KMS-11 (cell line): ENCODE data around the gene NDUFAB1.

Experiments
- H2AFZ ChIP-seq: fragments of 200-600 bp; sonication (generic); 2 replicates; pipeline ENCODE4 v1.6.1; 2016; ENCODE audit warnings: antibody characterized with exemption, mixed run types, low read depth
- H3K27ac ChIP-seq: fragments of 200-600 bp; sonication (generic); 2 replicates; pipeline ENCODE4 v1.6.1; 2016; ENCODE audit warnings: mild to moderate bottlenecking, mixed run types
- H3K27me3 ChIP-seq: fragments of 200-600 bp; sonication (generic); 2 replicates; pipeline ENCODE4 v1.6.1; 2017; ENCODE audit warnings: mild to moderate bottlenecking, low read depth, mixed run types, moderate library complexity; ENCODE audit not compliant: insufficient read depth
- H3K36me3 ChIP-seq: fragments of 200-600 bp; sonication (generic); 2 replicates; pipeline ENCODE4 v1.6.1; 2017; ENCODE audit warnings: mild to moderate bottlenecking, mixed run types; ENCODE audit not compliant: insufficient read depth
- H3K4me1 ChIP-seq: fragments of 200-600 bp; sonication (generic); 2 replicates; pipeline ENCODE4 v1.6.1; 2016; ENCODE audit warnings: mild to moderate bottlenecking, low read depth, mixed run types; ENCODE audit not compliant: poor library complexity, severe bottlenecking
- H3K4me2 ChIP-seq: fragments of 200-600 bp; sonication (generic); 2 replicates; pipeline ENCODE4 v1.7.0; 2016; ENCODE audit warnings: mild to moderate bottlenecking, mixed run types
- H3K4me3 ChIP-seq: fragments of 200-600 bp; sonication (generic); IDR thresholded peaks from 2 replicates; pipeline ENCODE4 v1.6.1; 2017; ENCODE audit warnings: low read depth, low read length, mixed read lengths; ENCODE audit not compliant: insufficient read depth
- H3K79me2 ChIP-seq: fragments of 200-600 bp; sonication (generic); 2 replicates; pipeline ENCODE4 v1.6.1; 2016; ENCODE audit warnings: low read depth, mixed run types; ENCODE audit not compliant: insufficient read depth
- H3K9ac ChIP-seq: fragments of 200-600 bp; sonication (generic); 2 replicates; pipeline ENCODE4 v1.6.1; 2016; ENCODE audit warnings: mild to moderate bottlenecking, mixed run types
- H4K20me1 ChIP-seq: fragments of 200-600 bp; sonication (generic); 2 replicates; pipeline ENCODE4 v1.6.1; 2016; ENCODE audit warnings: mild to moderate bottlenecking, mixed run types; ENCODE audit not compliant: insufficient read depth
- TF ChIP-seq, protein P1 (sequence below): fragments of 200-600 bp; sonication (generic); conservative IDR thresholded peaks from 2 replicates; pipeline ENCODE4 v1.6.1; 2017; ENCODE audit warnings: low read depth, mild to moderate bottlenecking, antibody characterized with exemption, low read length, moderate library complexity, mixed read lengths

NDUFAB1 gene

DNA sequence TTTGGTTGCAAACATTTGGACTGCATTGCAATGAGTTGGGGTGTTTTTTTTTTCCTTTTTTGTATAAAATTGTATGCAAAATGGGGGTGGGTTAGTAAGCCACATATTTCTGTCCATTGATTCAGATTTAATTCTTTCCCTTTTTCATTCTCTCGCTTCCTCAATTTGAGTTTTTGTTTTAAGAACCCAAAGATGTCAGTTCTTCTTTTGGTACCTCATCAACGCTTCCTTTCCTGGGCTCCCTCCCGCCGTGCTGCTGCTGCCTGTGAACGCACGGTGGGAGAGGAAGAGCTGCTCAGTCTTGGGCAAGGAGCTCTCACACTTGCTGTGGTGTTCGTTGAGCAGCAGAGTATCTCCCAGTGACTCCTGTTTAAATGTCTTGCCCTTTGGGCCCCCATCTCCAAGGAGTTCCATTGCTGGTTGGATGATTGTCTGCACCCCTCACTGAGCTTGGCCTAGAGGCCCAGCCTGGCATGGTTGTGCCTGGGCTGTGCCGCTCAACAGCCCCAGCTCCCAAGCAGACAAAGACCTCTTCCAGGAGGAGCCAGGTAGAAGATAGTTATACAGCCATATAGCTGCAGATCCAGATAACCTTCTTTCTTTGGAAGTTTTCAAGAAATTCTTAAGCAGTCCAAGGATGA lies 25.0 kb downstream of the NDUFAB1 start:
- Histone ChIP-seq H3K9ac (no peak overlapping the region), H3K4me1 (no peaks in the 10 kb centered on the region), H3K79me2 (no peaks in the 10 kb centered on the region), H2AFZ (no peak overlapping the region), H4K20me1 (no peaks in the 10 kb centered on the region), H3K36me3 (peaks cover 3% of the 10 kb centered on the region; the same call in 1 of the 2 replicates), H3K27me3 (no peaks in the 10 kb centered on the region), H3K27ac (no peak overlapping the region), H3K4me3 (no peak overlapping the region), H3K4me2 (no peak overlapping the region)
- TF ChIP-seq, protein P1, sequence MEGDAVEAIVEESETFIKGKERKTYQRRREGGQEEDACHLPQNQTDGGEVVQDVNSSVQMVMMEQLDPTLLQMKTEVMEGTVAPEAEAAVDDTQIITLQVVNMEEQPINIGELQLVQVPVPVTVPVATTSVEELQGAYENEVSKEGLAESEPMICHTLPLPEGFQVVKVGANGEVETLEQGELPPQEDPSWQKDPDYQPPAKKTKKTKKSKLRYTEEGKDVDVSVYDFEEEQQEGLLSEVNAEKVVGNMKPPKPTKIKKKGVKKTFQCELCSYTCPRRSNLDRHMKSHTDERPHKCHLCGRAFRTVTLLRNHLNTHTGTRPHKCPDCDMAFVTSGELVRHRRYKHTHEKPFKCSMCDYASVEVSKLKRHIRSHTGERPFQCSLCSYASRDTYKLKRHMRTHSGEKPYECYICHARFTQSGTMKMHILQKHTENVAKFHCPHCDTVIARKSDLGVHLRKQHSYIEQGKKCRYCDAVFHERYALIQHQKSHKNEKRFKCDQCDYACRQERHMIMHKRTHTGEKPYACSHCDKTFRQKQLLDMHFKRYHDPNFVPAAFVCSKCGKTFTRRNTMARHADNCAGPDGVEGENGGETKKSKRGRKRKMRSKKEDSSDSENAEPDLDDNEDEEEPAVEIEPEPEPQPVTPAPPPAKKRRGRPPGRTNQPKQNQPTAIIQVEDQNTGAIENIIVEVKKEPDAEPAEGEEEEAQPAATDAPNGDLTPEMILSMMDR = no peak

DNA sequence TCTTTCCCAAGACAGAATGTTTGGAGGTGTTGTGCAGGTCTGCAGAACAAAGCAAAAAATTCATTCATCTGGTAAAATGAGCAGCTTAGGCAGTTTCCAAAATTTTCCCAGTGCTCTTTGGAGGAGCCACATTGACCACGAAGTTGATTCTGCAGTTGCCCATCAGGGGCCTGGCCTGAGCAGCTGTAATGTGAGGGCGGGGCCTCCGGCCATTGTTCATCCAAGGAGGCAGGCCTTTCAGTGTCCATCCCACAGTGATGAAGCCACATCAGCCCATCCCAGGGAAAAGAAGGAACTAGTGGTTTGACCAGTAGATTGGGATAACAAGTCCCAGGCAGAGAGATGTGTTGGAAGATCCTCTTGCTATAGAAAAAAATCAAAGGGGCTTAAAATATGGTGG lies 28.5 kb downstream of the NDUFAB1 start:
- TF ChIP-seq, protein P1 = no peak
- no peak overlapping the region for H3K4me3 ChIP-seq
- H3K79me2 ChIP-seq = no peaks in the 10 kb centered on the region
- H3K27ac ChIP-seq = no peak overlapping the region
- no peaks in the 10 kb centered on the region for H3K4me1 ChIP-seq
- no peak overlapping the region for H3K9ac ChIP-seq
- H3K4me2 ChIP-seq = no peak overlapping the region
- H3K36me3 ChIP-seq = peaks cover 26% of the 10 kb centered on the region; the same call in 1 of the 2 replicates
- no peak overlapping the region for H2AFZ ChIP-seq
- no peaks in the 10 kb centered on the region for H4K20me1 ChIP-seq
- H3K27me3 ChIP-seq = no peaks in the 10 kb centered on the region

DNA sequence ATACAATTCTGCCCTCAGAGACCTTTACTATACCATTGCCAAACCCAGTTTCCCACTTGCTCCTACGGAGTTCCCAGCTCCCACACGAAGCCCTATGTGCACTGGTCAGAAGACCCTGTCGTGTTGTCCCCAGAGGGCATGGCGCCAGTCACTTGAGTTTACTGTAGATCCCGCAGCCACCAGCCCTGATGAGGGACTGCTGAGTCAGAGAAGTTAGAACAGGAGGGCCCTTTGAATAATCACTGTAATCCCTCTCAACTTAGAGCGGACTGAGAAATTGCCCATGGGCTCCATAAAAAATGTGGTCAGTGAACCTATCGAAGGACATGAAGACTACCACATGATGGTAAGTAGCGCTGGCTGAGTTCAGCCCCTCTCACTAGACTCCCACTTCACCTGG lies 29.4 kb downstream of the NDUFAB1 start:
- Histone ChIP-seq H3K9ac (no peak overlapping the region), H3K27ac (no peak overlapping the region), H3K27me3 (no peaks in the 10 kb centered on the region), H2AFZ (no peak overlapping the region), H3K4me3 (no peak overlapping the region), H3K36me3 (peaks cover 26% of the 10 kb centered on the region; the same call in 1 of the 2 replicates), H3K4me1 (no peaks in the 10 kb centered on the region), H4K20me1 (no peaks in the 10 kb centered on the region), H3K4me2 (no peak overlapping the region), H3K79me2 (no peaks in the 10 kb centered on the region; the same call in 1 of the 2 replicates)
- TF ChIP-seq, protein P1 = no peak

DNA sequence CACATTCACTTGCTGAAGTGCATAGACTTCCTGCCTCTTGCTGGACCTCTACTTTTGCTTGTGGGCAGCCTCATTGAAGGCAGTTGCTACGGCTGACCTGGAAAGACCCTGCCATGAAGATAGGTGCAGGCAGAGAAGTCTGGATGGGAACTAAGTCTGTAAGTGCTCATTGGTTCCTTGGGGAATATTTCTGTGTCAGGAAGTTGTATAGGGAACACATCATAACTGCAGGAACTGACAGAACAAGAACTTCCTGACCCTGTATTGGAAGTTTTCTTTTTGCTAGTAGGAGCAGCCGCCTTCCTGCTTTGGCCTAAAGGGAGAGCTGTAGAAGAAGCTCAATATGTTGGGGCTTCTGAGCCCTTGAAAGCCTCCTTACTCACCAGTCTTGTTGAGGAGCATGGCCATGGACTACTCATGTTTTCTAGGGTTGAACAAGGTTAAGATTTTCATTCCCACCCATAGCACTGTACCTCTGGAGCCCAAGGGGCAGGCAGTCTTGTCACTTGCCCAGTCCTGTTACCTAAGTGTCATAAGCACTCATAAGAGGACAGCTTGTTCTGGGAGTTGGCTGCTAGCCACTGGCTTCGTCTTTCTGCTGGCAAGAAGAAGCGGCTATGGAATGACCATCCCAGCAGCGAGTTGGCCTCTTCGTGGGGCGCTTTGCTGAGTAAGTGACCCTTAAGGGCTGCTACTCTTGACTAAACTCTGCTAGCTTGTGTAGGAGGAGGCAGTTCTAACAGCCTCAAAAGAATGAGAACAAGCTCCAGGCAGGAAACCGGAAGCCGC lies 31.3 kb downstream of the NDUFAB1 start:
- Histone ChIP-seq H3K4me2 (no peak overlapping the region), H3K36me3 (peaks cover 29% of the 10 kb centered on the region; the same call in 1 of the 2 replicates), H3K27ac (no peak overlapping the region), H2AFZ (no peak overlapping the region), H3K79me2 (peaks cover 18% of the 10 kb centered on the region; the same call in 1 of the 2 replicates), H3K4me1 (peaks cover 15% of the 10 kb centered on the region), H3K27me3 (no peaks in the 10 kb centered on the region), H3K4me3 (no peak overlapping the region), H4K20me1 (no peaks in the 10 kb centered on the region), H3K9ac (no peak overlapping the region)
- TF ChIP-seq, protein P1 = no peak
